NCI-H2171 treated with DMSO at 0.1 percent for 48 hours (cell line): ENCODE results near the gene ESCO1.

ENCODE experiments used
- DNase-seq: peaks from one replicate; lab custom pipeline; 2025; lab: John Stamatoyannopoulos, UW

ESCO1 gene

DNA sequence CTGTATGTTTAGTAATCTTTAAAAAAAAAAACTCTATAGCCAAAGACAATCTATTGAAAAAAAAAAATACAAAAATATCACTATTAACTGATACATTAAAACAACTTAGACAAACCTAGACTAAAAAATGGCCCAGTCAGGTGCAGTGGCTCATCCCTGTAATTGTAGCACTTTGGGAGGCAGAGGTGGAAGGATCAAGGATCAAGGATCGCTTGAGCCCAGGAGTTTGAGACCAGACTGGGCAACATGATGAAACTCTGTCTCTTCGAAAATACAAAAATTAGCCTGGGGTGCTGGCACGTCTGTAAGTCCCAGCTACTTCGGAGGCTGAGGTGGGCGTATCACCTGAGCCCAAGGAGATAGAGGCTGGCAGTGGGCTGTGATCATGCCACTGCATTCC lies 16.1 kb downstream of the ESCO1 start:
- no peak for DNase-seq

DNA sequence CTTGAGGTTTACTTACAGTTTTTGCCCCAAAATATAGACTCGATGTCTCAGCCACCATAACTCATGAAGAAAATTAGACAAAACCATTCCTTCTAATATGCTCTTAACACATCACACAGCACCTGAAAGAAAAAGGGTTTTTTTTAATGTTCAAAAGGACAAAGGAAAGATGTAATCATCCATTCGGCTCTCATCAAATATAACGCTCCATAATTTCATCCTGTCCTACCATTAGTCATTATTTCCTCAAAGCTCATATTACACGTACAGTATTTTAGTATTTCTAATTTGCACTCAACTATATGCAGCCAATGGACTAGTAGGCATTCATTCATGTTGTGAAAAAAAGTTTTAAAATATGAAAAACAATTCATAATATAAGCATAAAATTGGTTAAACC lies 24.8 kb downstream of the ESCO1 start:
- no peak for DNase-seq

DNA sequence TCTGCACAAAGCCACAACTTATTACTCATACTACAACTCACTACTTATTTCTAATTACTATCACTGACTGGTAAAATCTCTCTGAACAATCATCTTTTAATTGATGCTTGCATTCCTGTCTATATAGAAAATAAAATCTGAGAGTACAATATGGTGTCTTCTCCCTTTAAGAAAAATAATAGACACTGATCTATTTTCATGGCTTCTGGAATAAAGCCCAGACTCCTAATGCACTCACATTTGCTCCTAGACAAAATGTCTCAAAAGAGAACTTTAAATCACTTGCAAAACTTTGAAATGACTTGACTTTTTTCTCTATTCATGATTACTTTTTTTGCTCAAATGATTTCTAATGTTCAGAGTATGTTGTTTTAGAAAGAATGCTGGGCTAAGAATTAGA lies 28.7 kb downstream of the ESCO1 start:
- no peak for DNase-seq

DNA sequence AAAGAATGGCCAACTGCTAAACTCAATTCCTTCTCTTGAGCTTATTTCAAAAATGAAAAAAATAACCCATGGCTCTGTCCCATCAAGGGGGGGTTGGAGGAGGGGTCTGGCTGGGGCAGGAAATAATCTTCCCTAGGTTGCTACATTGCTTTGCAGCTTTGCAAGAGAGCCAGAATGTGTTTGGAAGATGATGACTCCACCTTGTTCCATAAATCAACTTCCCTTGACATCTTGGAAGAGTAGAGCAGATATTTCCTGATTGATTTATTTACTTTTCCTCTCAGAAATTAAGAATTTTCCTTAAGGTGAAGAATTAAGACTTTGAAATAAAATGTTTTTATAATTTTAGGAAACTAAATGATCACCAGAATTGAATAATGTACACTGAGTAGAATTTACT lies 41.3 kb downstream of the ESCO1 start:
- DNase-seq: no peak

DNA sequence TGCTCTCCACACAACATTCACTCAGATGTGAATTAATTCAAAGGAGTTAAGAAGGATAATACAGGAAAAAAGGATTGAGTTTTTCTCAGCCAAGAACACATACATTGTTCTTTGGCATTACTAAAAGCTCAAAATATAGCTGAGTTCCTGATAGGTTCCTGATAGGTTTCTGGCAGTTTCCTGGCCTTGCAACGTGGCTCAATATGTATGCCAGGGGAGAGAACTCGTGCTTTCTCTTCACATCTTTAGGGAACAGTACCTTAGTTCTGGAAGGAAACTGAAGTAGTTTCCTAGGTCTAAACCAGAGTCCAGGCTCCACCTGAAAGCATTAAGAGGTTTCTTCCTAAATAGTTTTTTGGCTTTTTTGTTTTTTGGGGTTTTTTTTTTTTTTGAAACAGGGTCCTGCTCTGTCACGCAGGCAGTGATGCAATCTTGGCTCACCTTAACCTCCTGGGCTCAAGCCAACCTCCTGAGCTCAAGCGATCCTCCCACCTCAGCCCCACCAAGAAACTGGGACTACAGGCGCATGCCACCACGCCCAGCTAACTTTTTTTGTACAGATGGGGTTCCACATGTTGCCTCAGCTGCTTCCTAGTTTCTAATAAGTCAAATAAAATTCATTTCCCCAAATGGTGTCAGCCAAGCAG lies 42.8 kb downstream of the ESCO1 start:
- no peak for DNase-seq

DNA sequence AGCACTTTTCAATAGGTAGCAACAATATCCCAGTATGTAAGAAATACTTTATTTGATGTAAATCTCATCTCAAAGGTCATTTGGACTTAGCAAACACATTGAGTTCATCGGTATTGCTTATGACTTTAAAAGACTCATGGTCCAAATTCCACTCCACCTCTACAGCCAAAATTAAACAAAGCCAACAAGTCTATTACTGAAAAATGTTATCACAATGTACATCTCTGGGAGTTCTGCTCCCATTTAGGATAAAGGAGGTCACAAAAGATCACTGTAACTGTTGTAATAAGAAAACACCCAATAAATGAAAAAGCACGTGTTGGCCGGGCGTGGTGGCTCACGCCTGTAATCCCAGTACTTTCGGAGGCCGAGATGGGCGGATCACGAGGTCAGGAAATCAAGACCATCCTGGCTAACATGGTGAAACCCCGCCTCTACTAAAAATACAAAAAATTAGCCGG lies 50.0 kb downstream of the ESCO1 start:
- no peak for DNase-seq

DNA sequence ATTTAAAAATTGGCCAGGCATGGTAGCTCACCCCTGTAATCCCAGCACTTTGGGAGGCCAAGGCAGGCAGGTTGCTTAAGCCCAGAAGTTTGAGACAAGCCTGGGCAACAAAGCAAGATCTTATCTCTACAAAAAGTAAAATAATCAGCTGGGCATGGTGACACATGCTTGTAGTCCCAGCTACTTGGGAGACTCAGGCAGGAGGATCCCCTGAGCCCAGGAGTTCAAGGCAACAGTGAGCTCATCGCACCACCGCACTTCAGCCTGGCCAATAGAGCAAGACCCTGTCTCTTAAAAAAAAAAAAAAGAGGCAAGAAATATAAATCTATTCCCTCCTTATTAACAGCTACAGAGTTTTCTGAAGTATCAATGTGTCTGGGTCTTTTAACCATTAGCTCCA lies 51.9 kb downstream of the ESCO1 start:
- no peak for DNase-seq

DNA sequence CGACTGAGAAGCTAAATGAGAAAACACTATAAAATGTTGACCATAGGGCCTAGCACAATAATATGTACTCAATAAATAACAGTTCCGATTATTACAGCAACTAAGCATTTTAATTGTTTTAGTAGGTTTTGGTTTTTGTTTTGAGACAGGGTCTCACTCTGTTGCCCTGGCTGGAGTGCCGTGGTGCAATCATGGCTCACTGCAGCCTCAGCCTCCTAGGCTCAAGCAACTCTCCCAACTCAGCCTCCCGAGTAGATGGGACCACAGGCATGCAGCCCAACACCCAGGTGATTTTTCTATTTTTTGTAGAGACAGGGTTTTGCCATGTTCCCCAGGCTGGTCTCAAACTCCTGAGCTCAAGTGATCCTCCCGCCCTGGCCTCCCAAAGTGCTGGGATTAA lies 54.1 kb downstream of the ESCO1 start:
- no peak for DNase-seq

DNA sequence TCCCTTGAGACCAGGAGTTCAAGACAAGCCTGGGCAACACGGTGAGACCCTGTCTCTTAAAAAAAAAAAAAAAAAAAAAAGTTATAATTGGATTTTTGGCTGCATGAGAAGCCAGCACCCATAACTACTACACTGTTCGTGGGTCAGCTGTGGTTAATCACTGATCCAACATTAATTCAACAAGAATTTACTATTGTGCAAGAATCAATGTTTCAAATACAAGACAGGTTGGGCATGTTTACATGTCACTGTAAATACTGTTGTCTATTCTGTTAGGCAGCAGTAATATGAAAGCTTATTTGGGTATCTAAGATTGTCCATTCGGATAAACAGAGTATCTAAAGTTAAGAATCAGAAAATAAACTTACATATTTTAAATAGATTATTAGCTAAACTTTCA lies 62.3 kb downstream of the ESCO1 start:
- DNase-seq: no peak

DNA sequence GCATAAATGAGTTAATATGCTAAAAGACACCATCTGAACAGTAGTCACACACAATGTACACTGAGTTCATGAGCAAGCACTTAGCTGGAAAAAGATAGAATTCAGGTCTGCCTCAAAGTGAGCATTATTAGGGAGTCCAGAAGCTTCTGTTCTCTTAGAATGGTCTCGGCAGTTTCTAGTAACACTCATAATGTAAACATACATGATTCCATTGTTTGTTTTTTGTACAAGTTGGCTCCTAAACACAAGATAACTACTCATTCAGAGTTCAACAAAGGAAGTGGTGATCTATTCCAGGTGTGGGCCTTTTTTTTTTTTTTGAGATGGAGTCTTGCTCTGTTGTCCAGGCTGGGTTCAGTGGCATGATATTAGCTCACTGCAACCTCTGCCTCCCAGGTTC lies 66.2 kb downstream of the ESCO1 start:
- DNase-seq: no peak

DNA sequence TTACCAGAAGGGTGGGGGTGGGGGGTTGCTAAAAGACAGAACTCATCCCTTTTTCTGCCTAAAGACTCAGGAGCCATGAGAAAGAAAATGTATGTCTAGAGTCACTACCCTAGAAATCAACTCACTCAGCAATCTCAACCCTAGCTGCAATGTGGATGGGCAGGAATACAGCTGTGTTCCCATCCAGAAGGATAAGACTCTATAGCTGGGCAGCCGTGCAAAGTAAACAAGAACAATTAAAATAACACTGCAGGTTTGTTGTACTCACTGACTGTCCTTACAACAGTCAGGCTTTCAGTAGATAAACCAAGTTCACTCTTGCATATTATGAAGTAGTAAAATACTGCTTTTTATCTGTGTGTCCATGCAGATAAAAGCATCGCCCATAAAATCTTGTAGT lies 74.0 kb downstream of the ESCO1 start:
- DNase-seq: no peak

DNA sequence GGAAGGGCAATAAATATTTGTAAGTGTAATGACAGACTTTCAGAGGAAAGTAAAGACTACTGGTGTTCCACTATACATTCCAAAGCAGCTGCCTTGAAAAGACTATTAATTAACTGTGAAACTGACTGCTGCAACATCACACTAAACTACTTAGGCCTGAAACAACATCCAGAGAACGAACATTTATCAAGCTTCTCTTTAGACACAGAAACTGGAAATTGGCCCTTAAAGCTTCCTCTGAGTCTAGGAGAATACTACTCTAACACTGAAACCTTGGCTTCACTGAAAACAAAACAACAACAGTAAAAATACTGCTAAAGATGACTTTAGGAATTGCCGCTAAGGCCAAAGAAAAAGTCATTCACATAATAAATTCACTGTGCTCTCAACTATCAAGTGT lies 74.6 kb downstream of the ESCO1 start:
- no peak for DNase-seq

DNA sequence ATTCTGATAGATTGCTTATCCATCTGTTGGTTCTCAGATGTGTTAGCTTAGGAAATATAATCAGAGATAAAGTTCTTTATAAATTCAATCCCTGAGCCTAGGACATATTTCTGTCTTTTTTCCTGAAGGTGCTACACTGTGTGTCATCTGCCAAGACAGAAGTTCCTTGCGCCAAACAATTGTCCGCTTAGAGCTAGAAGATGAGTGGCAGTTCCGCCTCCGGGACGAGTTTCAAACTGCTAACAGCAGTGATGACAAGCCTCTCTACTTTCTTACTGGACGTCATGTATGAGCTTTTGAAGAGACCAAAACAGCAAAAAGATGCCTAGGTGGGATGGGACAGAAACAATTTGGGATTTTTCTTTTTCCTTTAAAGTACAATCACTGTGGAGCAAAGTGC lies 78.0 kb downstream of the ESCO1 start:
- no peak for DNase-seq

DNA sequence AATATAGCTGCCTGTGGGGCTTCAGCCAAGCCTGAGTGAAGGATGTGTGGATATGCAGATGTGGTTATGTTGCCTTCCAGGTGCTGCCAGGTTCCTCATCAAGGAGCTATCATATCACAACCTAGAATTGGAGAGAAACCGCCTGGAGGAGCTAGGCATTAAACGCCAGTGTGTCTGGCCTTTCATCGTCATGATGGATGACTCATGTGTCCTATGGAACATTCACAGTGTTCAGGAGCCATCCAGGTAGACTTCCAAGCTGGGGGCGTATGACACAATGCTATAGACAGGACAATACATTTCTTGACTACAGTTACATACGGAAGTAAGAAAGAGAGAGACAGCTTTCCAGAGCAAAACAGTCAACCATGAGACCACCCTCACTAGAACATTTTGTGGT lies 86.8 kb downstream of the ESCO1 start:
- DNase-seq: no peak

DNA sequence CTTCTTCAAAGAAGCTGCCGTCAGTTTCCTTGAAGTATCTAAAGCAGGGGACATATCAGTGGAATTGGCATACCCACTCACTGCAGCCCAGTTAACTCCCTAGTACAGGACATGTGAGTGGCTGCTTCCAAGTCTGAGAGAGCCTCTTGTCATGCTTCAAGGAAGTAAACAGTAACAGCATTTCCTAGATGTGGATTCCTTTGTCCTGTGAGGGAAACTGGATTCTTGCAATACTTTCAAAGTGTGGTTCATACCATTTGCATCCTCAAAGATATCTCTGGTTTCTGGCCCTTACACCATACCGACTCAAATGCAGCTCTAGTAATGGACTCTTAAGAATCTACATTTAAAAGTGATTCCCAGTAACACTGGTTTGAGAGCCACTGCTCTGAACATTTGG lies 87.2 kb downstream of the ESCO1 start:
- DNase-seq: no peak

DNA sequence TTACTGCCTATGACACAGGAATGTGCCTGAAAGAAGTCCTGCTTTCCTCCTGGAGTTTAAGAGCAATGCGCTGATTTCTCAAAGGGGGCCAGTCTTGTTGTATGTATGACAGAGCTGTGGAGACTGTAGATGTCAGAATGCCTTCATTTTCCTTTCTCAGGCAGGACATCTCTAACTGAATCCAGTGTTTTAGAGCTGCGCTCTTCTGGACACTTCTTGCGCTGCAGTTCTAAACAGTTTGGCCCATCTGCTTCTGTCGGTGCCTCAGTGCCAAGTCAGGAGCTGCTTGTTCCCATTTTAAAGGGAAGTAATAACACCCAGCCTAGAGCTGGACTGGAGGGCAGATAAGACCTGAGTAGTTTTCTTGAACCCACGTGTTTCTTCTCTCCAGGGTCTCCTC lies 91.4 kb downstream of the ESCO1 start:
- no peak for DNase-seq

DNA sequence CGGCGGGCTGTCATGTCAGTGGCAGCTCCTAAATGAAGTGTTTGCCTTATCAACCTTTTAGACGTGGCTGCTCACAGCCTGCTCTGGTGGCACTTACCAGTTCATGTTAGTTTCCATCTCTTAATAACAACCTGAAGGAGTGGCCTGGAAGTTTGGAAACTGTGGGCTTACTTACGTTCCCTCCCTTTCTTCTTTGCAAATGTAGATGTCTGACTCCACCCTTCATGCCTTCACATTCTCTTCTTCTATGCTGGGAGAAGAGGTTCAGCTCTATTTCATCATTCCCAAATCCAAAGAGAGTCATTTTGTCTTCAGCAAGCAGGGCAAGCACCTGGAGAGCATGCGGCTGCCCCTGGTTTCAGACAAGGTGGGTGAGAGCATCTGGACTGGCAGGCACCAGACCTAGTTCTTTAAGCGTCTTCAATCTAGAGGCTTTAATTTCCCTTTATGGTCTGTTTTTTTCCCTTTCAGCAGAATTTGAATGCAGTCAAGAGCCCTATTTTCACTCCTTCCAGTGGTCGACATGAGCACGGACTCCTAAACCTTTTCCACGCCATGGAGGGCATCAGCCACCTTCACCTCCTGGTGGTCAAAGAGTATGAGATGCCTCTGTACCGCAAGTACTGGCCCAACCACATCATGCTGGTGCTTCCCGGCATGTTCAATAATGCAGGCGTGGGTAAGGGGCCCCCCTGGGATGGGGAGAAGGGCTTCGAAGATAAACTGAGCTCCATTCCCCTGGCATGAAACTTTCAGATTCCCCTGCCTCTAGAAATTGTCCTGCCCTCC lies 92.4 kb downstream of the ESCO1 start:
- no peak for DNase-seq

DNA sequence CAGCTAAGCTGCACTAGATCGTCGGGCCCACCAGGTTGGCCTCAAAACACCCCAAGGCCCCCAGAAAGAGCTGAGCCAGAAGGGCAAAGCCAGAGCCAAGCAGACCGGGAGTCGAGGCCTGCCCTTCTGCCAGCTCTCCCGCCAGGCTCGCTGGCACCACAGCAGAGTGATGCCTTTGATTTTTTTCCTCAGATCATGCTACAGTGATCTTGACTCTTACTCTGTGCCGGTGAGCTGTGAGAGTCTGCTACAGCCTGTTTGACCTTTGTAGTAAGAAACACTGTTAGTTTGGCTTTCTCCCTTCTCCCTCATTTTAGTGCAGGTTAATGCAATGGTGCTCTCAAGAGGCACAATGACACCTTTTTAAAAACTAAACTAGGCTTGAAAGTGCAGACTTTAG lies 97.8 kb downstream of the ESCO1 start:
- DNase-seq: no peak

DNA sequence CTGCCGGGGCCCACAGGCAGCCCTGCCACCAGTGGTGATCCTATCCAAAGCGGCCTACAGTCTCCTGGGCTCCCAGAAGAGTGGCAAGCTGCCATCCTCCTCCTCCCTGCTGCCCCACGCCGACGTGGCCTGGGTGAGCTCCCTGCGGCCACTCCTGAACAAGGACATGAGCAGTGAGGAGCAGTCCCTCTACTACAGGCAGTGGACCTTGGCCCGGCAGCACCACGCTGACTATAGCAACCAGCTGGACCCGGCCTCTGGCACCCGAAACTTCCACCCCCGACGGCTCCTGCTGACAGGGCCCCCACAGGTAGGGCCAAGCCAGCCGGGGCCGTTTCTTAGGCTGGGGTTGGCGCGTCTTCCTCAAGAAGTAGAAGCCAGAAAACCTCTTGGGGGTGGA lies 100.5 kb downstream of the ESCO1 start:
- no peak for DNase-seq

DNA sequence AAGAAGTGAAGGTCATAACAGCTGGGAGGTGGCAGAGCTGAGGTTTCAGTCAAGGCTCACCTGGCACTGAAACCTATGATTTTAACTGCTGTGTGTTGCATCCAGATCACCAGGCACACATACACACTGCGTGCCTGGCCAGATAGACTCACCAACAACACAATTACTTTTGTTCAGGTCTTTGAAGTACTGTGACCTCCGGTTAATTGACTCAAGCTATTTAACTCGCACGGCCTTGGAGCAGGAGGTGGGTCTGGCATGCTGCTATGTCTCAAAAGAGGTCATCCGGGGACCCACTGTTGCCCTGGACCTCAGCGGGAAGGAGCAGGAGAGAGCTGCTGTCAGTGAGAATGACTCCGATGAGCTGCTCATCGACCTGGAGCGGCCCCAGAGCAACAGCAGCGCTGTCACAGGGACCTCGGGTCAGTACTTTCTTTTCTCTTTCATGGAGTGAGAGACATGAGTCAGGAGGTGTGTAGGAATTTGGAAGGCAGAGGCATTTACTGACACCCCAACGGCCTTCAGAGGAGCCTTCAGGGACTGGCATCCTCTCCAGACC lies 104.1 kb downstream of the ESCO1 start:
- no peak for DNase-seq

DNA sequence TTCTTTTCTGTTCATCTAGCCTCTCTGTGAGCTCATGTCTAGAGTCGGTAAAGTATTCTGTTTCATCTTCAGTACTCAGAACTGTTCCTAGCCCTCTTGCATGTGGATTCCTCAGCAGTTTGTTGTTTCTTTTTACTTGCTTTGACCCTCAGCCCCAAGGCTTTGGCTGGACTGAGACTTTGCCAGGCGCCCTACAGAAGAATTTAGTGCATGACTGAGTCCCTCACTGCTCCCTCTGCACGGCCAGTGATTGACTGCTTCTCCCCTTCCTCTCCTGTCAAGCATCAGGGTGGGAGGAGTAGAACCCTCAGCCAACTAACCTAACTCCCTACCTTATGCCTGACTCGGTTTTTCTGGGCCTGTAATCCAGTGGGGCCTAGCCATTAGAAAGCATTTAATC lies 109.8 kb downstream of the ESCO1 start:
- DNase-seq: no peak

DNA sequence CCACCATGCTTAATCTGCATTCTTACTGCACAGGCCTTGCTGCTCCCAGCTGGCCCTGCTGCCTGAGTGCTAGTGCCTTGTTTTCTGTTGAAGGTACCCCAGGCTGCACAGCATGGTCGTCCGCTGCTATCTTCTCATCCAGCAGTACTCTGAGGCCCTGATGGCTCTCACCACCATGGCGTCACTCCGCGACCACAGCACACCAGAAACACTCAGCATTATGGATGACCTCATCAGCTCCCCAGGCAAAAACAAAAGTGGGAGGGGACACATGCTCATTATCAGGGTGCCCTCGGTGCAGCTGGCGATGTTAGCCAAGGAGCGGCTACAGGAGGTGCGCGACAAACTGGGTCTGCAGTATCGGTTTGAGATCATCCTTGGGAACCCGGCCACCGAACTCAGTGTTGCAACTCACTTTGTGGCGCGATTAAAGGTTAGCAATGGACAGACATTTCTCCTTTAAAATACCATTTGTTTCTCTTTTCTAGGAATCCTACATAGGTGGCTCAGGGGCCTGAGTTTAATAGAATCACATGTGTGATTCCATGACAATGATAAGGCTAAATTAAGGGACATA lies 110.5 kb downstream of the ESCO1 start:
- DNase-seq: no peak

DNA sequence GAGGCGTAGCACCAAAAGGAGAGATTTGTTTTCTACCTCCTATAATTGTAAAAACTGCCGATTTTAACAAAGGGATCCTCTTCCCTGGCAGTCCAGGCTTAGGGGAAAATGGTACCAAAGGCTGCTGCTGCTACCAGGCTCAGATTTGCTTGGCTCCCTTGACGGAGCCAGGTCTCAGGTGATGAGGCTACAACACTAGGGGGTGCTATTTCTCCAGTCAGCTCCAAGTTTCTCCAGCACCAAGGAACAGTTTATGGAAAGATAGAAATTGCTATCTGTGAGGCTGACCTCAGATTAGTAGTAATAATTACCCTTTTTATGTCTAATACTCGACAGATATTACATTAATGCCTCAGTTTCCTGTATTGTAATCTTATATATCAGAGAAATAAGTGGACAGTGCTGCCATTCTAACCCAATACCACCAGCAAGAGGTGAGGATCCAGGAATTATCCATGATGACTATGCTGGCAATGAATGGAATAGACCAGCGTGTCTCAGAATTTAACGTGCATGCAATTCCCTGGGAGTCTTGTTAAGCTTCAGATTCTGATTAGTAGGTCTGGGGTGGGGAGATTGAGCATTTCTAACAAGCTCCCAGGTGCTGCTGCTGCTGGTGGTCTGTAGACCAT lies 111.3 kb downstream of the ESCO1 start:
- peak; percentile 6 for DNase-seq
